NCI-H1105 (cell line): ENCODE data around the gene IFIT1.
A peak's percentile ranks its signal among the peaks of the same experiment; 100 is the strongest.
"Not testable (repeated sequence)": the region's sequence is repeated elsewhere in the genome, so short reads cannot be mapped to it uniquely, and the experiment has no call there.

Experiments used
- DNase-seq: peaks from one replicate; lab custom pipeline; 2025; lab: John Stamatoyannopoulos, UW

The IFIT1 gene

DNA sequence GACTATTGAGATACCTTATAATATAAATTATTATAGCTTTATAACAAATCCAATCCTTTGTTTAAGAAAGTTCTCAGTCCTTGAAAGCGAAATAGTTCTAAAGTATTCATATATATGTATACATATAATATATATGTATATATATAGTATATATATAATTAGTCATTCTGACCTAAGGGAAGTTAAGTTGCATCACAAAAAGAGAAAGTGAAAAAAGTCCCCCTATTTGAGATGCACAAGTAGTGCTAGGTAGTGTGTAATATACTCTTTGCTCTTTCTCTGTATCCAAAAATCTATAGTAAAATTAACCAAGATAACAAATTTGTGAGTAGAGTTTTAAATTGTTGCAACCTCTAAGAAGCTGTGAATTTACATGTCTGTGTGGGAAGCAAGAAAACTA is 27.9 kb upstream of the IFIT1 start:
- DNase-seq = no peak

- no peak for DNase-seq
Observed at GRCh38 chr10:89367529-89367928, 24.9 kb upstream of the IFIT1 start.

GRCh38 chr10:89368129-89368528 is 24.3 kb upstream of the IFIT1 start:
- DNase-seq = no peak

GRCh38 chr10:89369156-89370105 is 23.0 kb upstream of the IFIT1 start:
- DNase-seq = no peak

DNA sequence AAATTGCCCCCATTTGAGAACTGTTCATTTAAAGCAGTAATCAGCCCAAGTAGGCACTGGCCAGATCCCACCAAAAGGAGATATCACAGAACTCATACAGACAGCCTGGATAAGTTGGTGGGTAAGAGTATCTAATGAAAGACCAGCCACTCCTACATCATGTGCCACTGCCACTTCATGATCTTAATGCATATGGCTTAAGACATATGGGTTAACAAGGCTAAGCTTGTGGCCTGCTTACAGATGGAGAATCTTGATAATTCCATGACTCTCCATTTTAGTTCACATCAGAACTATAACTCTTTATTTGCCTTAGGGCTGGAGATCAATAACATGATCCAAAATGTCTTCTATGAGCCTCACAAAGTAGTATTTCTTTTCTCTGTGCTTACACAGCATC is 21.3 kb upstream of the IFIT1 start:
- no peak for DNase-seq

DNA sequence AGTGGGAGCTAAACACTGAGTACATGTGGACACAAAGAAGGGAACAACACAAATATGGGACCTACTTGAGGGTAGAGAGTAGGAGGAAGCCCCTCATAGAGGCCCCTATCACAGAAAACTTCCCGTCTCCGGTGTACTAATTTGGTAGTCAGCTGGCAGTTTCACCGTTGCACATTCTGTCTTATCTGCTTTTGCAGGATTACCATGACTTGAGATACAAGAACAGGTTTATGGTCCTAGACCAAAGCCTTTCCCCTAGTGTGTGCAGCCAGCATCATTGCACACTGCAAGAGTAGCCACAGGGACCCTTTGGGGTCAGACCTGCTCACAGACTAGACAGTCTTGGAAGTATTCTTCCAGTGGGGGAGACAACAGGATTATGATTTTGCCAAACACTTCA is 20.4 kb upstream of the IFIT1 start:
- no peak for DNase-seq

DNA sequence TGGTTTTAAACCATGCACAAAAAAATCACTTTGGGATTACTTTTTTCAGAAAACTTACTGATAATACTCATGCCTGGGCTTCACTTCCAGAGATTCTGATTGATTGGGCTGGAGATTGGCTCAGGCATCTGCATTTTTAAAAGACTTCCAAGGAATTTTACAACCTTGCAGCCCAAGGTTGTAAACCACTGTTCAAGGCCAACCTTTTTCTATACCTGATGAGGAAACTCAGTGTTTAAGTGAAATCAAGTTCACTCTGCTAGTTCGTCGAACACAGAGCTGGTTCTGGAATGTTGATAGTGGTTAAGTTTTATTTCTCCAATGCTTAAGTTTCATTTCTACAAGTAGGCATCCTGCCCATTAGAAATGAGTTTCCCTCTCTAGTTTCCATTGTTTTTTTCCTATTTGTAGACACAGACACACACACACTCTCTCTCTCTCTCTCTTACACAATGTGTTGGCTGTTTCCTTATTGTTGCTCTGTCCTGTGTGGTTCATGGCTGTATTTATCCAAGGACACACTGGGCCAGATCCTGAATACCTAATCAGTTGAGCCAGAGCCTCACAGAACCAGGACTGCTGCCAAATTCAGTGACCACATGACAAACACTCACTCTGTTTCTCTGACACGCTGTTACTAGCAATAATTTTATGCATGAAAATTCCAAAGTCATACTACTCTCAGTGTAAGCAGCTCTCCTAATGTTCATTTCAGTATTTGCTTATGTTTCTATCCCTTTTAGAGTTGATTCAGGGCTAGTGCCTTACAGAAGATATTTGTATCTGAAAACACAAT is 18.3 kb upstream of the IFIT1 start:
- DNase-seq = no peak

DNA sequence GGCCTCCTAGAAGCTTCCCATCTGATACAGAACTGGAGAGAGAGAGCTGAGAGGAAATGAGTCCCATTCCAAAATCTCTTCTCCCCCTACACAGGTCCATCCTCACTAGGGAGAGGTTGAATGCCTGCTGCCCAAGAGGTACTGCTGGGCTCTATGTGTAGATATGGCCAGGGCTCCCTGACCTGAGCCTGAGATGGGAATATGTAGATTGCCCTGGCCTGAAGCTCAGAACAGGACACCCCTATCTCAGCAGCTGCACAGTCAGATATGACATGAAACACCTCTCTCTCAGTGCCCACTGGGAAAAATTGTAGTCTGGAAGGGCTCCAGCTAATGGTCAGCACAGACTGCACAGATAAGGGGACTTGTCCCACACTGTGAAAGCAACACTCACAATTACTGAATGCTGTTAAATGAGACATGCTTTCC is 17.7 kb upstream of the IFIT1 start:
- no peak for DNase-seq

DNA sequence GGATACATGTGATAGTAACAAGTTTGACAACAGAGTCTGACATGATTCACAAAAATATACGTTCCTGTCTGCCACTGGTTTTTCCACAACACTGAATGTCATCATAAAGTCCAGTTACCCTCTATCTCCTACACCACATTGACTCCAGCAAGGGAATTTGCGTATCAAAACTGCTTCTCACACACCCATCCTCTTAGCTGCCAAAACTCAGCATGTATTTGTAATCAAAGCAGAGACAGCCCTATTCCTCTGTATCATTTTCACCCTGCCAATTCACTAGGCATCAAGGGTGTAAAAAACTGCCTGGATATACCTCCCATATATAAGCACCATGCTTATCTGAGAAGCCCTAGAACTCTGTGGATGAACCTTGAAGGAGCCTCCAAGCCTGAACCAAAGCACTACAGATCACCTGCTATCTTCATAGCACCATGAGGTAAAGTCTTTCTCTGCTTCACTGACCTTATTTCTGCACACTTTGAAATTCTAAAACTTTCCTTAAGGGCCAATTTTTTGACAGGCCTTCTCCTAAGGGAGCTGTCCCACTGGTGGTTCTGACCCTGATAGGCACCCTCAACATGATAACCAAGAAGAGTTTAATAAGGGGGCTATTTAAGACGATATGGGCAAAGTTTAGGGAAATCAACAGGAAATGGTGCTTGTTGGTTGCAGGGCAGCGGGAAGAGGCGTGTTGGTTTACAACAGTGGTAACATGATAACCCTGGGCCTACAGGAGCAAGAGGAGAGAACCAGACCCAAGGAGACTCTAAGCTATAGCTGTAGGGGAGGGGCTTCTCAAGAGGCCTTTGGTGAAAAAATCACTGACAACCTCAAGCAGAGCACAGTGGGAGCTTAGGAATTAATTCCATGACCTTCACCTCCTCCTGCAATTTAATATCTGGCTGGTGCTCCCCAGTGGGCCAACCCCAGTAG is 14.5 kb upstream of the IFIT1 start, which contains the start of gene IFIT1B:
IFIT1B (plus strand) TSS at position 352 of the 933 bp plus-strand sequence; CDS start at position 432, 80 bp downstream.
- no peak for DNase-seq

DNA sequence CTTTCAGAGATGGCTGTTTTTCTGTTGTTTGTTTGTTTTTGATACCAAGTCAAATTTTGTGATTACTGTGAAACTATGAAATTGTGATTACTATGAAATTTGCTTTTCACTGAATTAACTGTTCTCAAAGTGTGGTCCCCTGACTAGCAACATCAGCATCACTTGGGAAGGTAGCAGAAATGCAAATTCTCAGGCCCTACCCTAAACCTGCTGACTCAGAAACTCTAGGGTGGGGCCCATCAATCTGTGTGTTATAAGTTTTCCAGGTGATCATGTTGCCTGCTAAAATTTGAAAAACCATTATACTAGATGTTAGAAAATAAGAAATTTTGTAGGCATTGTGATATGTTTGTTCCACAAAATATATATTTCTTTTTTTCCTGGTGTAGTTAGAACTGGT is 13.3 kb upstream of the IFIT1 start:
- no peak for DNase-seq

DNA sequence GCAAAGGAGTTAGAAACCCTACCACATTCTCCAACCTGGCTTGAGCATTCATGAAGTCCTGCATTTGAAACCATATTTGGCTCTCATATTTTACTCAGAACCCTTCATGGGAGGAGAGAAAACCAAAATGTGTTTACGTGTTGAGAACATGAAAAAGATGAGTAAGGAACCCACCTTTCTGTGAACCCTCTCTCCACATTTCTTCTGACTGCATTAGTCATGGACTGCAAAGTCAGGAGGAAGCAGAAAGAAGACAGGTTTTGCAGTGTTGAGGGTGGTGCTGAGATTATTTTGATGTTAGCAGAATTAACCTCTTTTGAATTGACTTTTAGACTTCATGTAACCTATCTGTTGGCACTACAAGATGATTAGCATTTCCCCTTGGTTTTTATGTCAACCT is 9.7 kb upstream of the IFIT1 start:
- no peak for DNase-seq

DNA sequence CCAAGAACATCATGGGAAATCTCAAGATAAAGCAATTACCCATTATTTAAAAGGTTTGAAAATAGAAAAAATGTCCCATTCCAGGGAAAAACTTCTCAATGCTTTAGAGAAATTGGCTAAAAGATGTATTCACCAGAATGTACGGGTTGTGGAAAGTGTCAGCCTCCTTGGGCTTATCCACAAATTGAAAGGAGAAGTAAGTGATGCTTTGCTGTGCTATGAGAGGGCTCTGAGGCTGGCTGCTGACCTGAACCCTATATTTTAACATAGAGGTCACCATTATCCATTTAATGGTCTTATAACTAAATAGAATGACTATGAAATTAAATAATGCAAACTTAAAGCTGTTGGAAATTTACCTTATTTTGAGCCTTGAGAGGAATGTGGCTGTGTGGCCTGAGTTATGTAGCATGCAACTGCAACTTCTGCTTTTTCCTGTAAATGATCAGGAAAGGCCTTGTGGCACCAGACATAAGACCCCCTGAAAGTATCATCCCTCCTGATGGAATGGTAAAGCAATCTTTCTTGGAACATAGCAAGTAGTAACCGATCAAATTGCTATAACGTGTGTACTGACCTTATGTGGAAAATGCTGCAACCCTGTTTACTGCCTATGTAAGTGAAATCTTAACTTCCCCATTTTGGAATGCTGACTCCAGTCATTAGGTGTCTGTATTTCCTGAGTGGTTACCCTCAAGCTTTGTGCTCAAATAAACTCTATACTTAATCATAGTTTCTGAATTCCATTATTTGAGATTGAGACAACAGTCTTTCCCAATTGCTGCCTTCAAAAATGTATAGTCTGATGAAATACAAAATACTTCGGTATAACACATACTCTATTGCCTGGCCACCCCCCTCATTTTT is 7.7 kb upstream of the IFIT1 start:
- DNase-seq = no peak

DNA sequence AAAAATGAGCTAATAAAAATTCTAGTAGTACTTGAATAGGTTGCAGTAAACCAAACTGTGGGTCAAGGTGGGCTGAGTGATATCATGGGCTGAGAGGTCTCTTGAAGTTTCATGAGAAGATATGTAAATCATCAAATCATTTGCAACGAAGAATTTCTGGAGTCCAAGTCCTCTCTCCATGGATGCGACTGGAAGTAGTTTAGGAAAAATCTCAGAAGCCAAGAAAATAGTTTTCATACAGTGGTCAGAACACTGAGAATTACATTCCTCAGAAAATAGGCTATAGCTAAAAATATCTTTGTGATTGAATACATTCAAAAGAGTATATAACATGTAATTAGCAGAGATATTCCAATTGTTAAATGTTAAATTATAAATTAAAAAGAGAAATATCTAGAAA is 3.6 kb upstream of the IFIT1 start:
- DNase-seq = no peak

- DNase-seq = no peak
Observed at GRCh38 chr10:89389254-89389653, 3.2 kb upstream of the IFIT1 start.

GRCh38 chr10:89390476-89391225 is 1.8 kb upstream of the IFIT1 start:
- DNase-seq = peak; percentile 53

GRCh38 chr10:89391226-89391576 is 1.2 kb upstream of the IFIT1 start:
- DNase-seq = not testable (repeated sequence)

DNA sequence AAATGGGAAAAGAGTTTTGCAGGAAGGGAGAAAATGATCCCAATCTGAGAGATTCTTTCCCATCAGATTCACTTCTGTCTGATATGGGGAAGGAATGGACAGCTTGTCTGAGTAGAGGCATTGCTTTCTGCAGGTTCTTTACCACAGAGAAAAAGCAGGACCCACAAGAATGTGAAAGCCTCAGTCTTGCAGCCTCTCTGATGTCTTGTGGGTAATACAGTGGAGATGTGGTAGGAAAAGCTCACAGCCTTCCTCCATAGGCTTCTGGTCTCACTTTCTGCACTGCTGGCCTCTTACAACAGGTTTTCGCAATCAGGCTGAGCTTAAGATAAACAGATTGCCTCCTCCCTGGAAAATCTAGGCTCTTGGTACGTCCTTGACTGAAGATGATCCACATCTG is 551 bp downstream of the IFIT1 start:
- no peak for DNase-seq

GRCh38 chr10:89393898-89394297 is 1.5 kb downstream of the IFIT1 start:
- no peak for DNase-seq

DNA sequence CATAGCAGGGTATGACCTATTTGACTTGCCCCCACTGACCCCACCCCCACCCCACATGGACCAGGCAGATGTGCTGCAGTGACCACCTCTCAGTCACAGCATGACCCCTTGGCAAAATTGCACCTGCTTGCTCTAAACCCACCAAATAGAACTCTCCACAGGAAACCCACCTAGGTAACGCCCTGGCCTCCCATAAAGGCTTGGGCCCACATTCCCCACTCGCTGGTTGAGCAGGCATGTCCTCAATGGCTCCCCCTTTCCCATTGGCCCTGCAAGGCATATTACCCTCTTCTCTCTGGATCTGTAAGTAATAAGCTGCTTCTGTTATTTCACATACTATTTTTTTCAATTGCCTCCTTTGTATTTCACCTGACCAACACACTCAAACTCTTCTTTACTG is 2.7 kb downstream of the IFIT1 start:
- DNase-seq = no peak
